ENCODE data around the gene B4GALNT2. TPM values are rescaled to one million over a fixed set of nuclear protein-coding genes. Genes with fewer than 3 reads are reported as not detected.

Gene B4GALNT2
- total RNA-seq, 3 donors from 2014 or later: 23.6 to 138 (median 31.7) TPM

- DNase-seq (no peak), ATAC-seq (no peak)
- TF ChIP-seq CTCF (IDR thresholded peaks at IDR 0.05): no peak
- no peaks in the 10 kb centered on the region for H3K9me3 ChIP-seq
- no peaks in the 10 kb centered on the region for H3K36me3 ChIP-seq (ENCODE audit: low read depth)
- H3K4me3 ChIP-seq: no peak overlapping the region
- H3K4me1 ChIP-seq (ENCODE audit: low read depth): no peaks in the 10 kb centered on the region
- intact Hi-C loops (cut with DNase I, micrococcal nuclease): no loop called here
These were observed 71.9 kb downstream of the B4GALNT2 start for GRCh38 chr17:49204516-49204915.

- ATAC-seq (no peak), DNase-seq (no peak)
- H3K4me3 ChIP-seq: no peak overlapping the region
- H3K9me3 ChIP-seq: no peaks in the 10 kb centered on the region
- no peaks in the 10 kb centered on the region for H3K36me3 ChIP-seq (ENCODE audit: low read depth)
- intact Hi-C loops (cut with DNase I, micrococcal nuclease): no loop called here
- H3K4me1 ChIP-seq (ENCODE audit: low read depth): no peaks in the 10 kb centered on the region
- TF ChIP-seq CTCF (IDR thresholded peaks at IDR 0.05): no peak
These were observed 76.5 kb downstream of the B4GALNT2 start for GRCh38 chr17:49209061-49209571.

GRCh38 chr17:49210158-49211029, 77.8 kb downstream of the B4GALNT2 start, which contains the start of the genes ABI3 and GNGT2:
TSS of gene ABI3 (plus strand) at chr17:49210707. CDS start at chr17:49210725, 18 bp downstream.
TSS of gene GNGT2 (minus strand) at chr17:49210574. CDS start at chr17:49207422, 3,152 bp downstream.
- DNase-seq (peak; percentile 60 to 76 (median 65)), ATAC-seq (peak; percentile 81)
- intact Hi-C loops (cut with DNase I, micrococcal nuclease): no loop called here
- no peak for TF ChIP-seq CTCF (IDR thresholded peaks at IDR 0.05)
- H3K9me3 ChIP-seq: no peaks in the 10 kb centered on the region
- no peak within 1 kb of the TSS for H3K4me3 ChIP-seq
- H3K36me3 ChIP-seq (ENCODE audit: low read depth): no peaks in the 10 kb centered on the region
- H3K4me1 ChIP-seq (ENCODE audit: low read depth): no peaks in the 10 kb centered on the region

- TF ChIP-seq CTCF (IDR thresholded peaks at IDR 0.05): no peak
- H3K4me3 ChIP-seq: no peak overlapping the region
- no peak for ATAC-seq
- H3K9me3 ChIP-seq: no peaks in the 10 kb centered on the region
- no peak for DNase-seq
- intact Hi-C loops (cut with DNase I, micrococcal nuclease): no loop called here
- peaks cover 7% of the 10 kb centered on the region for H3K4me1 ChIP-seq (ENCODE audit: low read depth)
- no peaks in the 10 kb centered on the region for H3K36me3 ChIP-seq (ENCODE audit: low read depth)
These were observed 80.8 kb downstream of the B4GALNT2 start for GRCh38 chr17:49213399-49213798.

- intact Hi-C loops (cut with DNase I, micrococcal nuclease): no loop called here
These were observed 81.3 kb downstream of the B4GALNT2 start for GRCh38 chr17:49213847-49214246.

More at GRCh38 chr17:49213847-49214246, 81.3 kb downstream of the B4GALNT2 start:
- no peak for DNase-seq
- Histone ChIP-seq H3K4me1 (ENCODE audit: low read depth) (peaks cover 7% of the 10 kb centered on the region), H3K36me3 (ENCODE audit: low read depth) (no peaks in the 10 kb centered on the region), H3K4me3 (no peak overlapping the region), H3K9me3 (no peaks in the 10 kb centered on the region)
- TF ChIP-seq CTCF (IDR thresholded peaks at IDR 0.05): no peak
- no peak for ATAC-seq

All from mucosa of descending colon (tissue), 3 donors.